ENCODE measurements around the gene FTO.

Gene FTO

DNA sequence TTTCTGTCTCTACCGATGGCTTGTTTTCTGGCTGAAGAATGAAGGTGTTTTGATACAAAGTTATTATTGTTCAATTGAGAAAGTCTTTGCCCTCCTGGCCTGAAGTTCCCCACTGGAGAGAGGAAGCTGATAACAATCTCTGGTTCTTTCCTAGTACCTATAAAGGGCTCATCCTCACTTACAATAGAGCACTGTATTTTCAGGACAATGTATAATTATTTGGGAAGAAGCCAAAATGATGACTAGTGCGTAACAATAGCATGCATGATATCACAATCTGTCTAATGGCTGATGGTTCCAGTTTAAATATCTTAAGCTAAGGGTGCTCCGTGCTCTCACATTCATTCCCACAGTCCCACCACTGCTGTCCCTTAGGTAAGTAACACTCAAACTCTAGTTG is 351.9 kb downstream of the FTO start:
- no peak for DNase-seq

DNA sequence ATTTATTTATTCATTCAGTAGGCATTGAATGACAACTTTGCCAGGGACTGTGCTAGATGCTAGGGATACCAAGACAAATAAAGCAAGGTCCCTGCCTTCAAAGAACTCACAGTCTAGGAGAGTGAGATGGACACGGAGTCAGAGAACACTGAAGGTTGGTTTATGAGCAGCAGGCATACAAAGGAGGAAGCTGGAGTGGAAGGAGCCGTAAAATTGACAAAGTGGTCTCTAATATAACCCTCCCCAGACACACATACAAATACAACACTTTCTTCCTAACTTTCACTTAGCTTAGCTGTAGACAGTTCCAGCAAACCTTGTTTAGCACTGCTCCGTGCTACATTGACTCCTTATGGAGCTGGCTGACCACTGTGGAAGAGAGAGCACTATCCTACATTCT is 353.0 kb downstream of the FTO start:
- no peak for DNase-seq

DNA sequence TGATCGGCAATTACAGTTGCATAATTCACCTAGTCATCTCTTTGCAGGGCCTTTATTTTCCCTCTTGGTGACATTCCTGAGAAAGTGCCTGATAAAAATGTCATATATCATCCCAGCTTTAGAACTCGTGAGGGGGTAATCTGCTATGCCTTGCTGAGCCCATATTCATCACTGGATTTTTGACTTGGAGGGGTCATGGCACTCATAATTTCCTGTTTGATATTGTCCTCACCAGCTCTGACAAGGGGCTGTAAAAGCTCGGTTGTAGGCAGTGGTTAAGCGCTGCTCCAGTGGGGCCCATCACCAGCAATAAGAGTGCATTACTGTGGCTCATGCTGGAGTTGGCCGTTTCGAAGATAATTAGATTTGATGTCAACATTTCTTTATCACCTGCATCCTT is 355.4 kb downstream of the FTO start:
- DNase-seq: no peak

DNA sequence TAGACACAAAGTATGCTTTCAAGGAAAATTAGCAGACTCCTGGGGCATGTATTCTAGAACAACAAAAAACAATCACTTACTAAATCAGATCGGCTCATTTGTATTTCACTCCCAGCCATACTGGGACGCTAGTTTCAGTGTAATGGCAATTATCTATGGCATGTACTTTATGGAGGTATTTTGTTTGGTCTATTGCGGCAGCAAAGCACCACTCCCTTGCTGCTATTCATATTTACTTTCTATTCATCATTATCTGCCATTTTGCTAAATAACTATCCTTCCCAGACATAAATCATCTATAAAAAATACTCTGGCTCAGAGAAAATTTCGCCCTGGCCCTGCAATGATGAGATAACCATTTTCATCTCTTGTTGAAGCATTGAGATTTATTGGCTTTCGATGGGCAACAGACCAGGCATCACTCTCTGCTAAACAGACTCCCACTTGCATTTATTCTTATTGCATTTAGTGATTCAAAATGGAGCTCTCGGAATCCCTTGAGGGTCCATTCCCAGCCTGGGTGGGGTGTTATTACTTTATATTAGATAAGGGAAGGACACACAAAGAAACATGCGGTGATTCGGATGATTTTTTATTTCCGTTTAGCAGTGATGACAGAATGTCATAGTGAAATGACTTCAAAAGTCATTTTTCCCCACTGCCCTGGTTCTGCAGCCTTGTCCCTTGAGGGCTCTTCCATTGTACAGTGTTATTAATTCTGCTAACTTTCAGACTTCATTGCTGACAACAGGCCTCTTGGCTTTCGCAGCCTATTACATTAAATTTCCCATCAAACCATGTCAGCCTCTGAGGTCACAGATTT is 356.9 kb downstream of the FTO start:
- no peak for DNase-seq

DNA sequence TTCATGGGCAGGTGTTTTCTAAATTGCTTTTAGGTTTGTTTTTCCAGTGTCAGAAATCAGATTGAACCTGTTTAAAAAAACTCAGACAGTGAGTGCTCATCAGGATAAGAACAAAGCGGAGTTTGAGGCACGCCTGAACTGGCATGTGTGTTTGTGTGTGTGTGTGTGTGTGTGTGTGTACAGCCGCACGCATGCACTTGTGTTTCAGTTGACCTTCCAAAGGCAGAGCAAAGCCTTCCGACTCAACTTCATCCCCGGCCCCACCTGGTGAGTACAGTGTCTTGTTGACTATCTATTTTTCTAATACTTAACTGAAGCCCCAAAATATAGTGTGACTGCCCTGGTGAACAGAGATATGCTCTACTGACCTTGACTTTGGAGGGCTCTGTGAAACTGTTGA is 357.5 kb downstream of the FTO start:
- no peak for DNase-seq

DNA sequence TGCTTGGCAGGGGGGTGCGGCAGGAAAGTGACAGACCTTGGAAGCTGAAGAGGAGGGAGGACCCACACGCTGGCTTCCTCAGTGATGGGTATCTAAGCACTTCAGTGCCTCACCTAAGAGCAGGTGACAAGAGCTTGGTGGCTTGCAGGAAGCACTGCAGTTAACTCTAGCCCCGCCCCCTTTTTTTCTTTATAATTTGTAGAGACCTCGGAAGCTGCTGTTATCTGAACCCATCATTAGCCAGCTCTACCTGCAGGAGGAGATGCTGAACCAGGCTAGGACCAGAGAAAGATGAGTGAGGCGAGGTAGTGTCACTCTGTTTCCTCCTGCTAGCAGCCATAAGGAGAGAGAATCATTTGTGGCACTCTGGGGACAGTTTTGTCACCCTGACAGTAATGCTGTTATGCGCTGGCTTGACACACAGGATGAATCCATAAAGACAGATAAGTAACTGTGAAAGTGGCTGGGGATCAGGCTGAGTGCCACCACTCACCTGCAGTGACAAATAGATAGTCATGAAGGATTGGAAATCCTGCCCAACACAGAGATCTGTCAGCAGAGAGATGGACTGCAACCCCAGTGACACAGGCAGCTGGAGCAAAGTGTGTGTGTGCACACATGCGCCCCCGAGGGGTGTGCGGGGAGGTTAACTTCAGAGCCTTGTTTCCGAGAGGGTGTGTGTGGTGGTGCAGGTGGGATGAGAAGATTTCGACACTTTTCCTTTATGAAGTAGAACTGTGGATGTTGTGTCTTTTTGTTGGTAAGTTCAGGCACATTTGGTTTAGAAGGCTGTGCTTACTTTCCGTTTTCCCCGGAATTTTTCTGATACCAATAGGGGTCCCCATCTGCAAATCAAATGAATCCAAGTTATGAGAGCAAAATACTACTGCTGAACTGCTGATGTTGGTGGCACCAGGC is 358.7 kb downstream of the FTO start:
- DNase-seq: no peak

DNA sequence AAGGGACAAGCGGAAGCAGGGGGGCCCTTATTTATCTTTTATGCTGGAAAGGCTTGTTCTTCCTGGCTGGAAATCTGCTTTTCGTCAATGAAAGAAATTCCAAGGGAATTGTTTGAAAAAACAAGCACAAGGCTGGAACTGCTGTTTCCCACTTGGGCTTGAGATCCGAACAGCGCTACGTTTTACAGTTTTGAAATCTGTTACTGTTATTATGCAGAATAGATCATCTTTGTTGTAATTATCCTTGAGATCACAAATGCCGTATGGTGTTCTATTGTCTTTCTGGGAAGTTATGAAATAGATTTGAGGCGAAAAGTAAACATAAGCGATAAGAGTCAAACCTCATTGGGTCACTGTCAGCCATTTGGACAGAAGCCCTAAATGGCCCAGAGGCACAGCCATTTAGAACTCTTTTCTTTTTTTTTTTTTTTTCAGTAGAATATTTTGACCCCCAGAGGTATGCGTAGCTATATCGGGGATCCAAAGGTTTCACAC is 359.4 kb downstream of the FTO start:
- DNase-seq: no peak

DNA sequence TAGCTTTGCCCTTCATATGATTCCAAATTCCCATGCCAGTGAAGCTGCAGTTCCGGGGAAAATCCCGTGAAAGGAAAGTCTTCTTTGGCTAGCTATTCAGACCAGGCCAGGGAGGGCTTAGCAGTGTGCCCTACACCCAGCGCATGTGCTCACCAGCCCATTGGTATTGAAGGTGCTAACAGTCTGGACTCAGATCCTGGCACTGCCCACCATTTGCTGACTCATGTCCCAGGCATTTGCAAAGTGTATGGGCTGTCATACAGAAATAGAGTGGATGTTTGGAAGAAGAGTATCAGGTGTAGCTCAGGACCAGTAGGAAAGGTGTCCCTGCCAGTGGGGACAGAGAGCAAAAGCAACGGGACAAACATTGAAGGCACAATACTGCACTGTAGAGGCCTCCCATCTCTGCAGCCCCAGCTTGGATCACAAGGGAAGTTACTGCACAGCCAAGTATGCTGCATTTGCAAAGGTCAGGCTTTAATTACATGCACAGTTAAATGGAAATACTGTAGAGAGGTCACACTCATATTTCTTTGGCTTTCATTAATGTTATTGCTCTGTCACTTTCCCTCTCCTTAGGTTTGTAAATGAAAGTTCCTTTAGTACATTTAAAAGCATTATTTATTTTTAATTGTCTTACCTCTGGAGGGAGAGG is 362.6 kb downstream of the FTO start:
- no peak for DNase-seq

DNA sequence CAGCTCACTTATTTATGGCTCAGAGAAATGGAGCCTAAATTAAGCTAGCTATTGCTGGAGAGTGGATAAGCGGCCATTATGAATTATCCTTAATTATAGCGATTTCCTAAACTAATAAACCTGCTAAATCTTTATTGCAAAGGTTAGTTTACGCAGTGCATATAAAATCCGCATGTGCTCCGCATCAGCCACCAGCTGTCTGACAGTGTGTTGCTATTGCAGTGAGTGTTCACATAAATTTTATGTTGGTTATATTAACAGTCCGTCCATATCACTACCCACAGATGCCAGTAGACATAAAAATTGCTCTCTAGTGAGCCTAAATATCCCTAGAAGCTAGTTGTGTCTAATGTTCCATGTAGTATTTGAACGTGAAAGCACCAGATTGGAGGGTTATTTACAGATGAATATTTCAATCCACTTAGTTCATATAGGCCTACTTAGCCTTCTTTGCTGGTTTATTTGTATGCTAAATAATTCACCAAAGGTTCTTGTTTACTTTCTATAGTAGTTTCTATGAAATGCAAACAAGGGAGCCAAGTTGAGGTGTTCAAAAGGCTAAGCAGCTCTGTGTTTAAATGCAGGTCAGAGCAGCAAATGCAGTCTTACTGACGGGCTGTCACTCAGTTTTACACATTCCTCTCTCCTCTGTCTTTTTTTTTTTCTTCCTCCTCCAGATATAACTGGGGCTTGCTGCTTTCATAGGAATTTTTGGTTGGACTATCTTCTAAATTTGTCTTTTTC is 363.5 kb downstream of the FTO start:
- DNase-seq: no peak

DNA sequence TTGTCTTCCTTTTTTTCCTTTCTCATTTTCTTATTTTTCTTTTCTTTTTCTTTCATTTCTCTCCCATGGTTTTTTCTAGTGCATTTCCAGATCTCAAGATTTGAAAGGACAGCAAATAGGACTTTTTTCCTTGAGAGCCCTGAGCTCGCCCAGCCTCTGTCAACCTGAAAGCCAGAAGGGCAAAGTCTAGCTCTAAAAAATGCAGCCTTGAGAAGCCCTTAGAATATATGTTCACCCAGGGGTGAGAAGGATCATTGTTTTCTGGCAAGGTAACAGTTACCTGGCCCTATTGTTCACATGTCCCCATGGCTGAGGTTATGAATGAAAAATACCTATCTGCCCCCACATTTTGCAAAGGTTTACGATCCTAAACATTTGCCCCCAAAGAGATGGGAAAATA is 364.3 kb downstream of the FTO start:
- no peak for DNase-seq

DNA sequence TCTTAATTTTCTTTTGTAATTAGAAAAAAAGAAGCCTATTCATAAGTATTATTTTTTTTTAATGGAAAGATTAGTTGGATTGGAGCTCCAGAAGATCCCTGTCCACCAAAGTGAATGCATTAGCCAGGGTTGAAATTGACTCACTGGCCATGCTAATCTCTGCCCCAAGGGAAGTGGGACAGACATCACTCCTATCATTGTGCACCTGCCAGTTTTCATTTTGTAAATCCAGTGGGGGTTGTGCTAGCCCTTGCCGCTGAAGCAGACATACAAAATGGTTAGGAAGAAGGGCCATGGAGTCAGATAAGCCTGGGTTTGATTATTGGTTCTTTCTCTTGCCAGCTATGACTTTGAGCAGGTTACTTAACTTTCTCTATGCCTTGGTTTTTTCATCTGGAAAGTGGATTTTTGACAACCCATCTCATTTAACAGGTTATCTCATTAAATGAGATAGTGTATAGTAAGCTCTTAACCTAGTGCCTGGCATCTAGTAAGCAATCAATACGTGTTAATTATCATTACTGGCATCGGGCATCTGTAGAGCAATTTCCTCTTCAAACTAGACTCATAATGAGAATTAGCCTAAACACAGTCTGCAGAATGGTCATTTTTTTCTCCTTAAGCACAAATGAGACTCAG is 365.8 kb downstream of the FTO start:
- no peak for DNase-seq

DNA sequence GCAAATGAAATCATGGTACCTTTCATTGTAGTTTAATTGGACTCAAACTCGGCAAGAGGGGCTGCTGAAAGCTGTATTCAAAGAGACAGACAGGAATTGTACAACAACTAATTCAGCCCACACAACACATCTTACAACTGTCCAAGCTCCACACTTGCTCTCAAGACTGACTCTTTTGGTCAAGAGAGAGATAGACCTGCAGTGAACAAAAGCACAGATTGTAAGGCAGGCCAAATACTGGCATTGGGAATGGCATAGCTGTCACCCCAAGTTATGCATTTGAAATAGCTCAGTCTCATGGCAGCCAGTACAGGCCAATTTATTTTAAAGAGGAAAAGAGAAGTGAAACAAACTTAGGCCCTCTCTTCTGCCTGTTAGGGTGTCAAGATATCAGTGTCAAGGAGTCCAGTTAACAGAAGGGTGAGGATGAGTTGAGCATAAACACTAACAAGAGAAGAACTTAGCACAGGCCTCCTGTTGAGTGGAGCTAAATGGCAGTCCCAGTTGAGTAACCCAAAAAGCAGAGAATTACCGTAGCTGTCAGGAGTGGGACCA is 366.9 kb downstream of the FTO start:
- no peak for DNase-seq

DNA sequence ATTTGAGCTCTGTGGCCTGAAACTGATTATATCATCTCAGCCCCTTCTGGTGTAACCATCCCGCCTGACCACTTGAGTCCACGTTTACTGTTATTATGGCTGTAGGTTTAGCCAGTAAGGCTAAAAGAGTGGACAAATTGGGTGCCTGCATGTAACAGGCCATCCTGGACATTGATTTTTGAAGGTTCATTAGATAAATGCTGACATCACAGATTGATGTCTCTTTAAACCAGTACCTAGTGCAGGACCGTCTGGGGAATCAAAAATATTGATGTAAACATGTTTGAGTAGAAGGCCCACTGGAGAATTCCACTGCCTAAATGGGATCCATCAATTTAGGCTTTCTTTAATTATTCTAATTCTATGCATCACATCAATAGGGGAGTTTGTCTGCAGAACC is 367.6 kb downstream of the FTO start:
- no peak for DNase-seq

DNA sequence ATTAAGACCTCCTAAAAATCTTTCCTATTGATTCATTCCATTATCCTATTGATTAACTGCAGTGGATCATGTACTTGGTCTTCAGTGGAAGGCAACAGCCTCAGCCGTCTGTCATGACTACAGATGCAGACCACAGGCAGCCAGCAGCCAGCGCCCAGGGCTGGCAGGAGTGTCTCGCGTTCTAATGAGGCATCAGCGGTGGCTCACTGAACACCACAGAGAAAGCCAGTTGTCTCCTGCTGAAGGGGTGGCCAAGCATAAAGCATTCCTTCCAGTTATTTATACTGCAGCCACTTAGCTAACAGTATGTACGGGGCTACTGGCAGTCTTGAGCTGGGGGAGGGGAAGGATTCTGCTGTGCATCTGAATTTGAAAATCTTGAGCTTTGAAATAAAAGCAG is 368.3 kb downstream of the FTO start:
- DNase-seq: no peak

DNA sequence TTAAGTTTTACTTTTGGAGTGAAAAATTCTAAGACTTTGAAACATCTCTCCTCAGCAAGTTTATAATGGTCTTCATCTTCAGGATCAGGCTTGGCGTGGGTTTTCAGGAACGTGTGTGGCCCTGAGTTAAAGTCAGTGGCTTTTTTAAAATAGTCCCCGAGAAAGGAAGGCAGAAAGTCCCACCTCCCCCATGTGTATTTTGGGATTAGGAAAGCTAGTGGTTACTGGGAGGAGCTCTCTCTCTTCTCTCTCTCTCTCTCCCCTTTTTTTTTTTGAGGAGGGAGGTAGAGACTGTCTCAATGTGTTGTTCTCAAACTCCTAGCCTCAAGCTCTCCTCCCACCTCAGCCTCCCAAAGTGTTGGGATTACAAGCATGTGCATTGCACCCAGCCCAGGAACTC is 369.4 kb downstream of the FTO start:
- DNase-seq: no peak

DNA sequence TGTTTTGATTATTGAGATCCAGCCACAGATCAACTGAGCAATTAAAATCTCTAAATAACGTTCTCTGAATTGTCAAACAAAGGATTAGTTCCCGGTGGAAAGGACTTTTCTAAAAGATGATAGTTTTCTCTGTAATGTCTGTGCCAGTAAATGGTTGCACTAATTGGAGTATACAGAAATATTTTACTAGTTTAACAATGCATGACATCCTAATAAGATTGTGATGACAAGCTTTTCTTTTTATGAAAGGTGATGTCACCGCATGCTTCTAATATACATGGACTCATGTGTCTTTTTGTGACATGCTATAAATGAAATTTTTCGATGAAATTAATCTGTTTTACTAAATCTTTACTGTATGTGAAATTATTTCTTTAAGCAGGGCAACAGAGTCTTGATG is 371.5 kb downstream of the FTO start:
- DNase-seq: no peak

DNA sequence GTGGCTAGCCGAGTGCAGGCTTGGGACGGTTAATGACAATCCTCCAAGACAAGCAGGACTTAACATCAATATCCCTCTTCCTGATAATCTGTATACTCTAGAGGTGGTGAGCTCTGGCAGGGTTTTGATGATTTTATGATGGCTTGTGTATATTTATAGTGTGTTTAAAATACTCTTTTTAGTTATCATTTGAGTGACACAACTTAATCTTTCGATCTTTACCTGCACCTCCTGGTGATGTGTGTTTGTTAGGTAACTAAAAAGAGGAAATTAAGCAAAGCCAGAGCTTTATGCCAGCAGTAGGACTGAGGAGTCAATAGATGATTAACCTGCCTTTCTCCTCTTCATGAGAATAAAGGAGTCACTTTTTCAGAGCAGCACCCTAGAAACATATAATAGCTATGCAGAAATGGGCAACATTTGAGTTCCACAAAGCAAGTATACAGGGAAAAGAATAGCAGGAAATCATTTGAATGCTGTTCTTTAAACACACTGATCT is 372.1 kb downstream of the FTO start:
- no peak for DNase-seq

DNA sequence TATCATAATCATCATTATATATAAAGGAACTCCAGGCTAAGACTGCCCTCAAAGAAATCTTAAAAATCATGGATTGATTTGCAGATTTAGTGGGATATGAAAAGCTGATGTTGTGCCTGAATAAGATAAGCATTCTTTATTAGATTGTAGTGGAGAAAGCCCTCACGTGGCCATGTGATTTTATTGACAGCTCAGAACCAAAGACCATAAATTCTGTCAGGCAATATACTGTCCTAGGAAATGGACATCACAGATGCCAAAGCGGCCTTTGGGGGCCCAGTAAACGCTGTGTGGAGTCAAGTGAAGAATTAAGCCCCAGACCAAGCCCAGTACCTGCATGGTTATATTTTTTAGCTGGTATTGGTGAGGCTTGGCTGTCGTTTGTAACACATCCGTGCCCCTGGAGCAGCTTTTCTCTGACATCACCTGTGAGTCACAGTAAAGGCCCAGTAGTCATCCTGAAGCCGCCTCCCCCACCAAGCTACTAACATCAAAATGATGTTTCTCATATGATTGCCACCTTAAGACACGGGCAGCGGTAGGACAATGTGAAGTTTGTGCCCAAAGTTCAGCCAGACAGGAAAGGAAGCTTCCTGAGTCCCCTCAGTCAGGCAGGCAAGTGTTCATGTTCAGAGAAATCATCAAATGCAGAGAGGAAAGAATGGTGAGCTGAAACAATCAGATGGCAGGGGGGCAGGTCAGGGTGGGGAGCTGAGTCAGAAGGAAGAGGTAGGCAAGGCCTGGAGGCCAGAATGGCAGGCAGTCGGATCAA is 373.3 kb downstream of the FTO start:
- DNase-seq: no peak

DNA sequence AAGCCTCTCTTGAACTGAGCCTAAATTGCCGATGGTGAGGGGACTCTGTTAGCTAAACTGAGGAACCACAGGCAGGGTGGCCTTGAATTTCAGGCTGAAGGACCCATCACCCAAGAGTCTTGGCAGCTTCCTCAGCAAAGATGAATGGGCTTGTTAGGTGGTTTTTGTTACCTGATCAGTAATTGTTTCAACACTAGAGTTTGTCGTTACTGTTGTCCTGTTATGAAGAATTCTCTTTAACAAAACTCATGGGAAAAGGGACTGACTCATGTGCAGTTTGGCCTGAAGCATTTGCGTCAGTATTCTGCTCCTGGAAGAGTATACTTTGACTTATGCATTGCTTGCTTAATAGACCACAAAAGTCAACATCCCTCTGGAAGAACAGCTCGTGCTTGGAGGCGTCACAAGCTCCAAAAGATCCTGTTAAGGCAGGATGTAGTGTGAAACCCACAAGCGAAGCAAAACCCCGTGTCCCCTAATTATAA is 376.6 kb downstream of the FTO start:
- no peak for DNase-seq

DNA sequence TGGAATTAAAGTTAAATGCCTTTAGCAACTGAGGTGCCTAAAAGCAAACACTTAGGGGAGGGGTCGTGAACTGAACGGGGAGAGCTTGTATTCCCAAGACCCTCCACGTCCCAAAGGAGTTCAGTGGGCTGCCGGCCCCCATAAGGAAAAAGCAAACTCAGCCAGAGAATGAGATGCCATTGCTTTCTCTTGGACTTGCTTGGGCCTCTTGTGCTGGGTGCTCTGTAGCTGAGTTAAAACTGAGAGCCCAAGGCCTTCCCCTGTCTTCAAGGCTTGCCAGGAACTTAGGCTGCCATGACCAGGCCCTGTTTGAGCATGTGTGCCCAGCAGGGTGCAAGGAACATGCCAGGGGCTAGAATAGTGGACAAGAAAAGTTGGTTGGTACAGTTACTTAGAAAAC is 382.8 kb downstream of the FTO start:
- DNase-seq: no peak
